Measurements from ENCODE around the gene FBXO46. TPM values are rescaled to one million over a fixed set of nuclear protein-coding genes. Genes with fewer than 3 reads are reported as not detected.

FBXO46 gene
- total and polyA plus RNA-seq, 2 of the 13 experiments (the other 11 are each of a cell fraction or from before 2014, with no cell fraction given) = 6.2 to 6.4 TPM

DNA sequence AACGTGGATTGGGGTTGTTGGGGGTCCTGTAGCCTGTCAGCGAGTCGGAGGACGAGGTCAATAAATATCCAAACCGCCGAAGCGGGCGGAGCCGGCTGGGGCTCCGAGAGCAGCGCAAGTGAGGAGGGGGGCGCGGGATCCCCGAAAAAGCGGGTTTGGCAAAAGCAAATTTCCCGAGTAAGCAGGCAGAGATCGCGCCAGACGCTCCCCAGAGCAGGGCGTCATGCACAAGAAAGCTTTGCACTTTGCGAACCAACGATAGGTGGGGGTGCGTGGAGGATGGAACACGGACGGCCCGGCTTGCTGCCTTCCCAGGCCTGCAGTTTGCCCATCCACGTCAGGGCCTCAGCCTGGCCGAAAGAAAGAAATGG is 39.1 kb upstream of the FBXO46 start (continued):
- TF ChIP-seq, protein P1, sequence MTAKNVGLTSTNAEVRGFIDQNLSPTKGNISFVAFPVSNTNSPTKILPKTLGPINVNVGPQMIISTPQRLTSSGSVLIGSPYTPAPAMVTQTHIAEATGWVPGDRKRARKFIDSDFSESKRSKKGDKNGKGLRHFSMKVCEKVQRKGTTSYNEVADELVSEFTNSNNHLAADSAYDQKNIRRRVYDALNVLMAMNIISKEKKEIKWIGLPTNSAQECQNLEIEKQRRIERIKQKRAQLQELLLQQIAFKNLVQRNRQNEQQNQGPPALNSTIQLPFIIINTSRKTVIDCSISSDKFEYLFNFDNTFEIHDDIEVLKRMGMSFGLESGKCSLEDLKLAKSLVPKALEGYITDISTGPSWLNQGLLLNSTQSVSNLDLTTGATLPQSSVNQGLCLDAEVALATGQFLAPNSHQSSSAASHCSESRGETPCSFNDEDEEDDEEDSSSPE (CRISPR knock-in tag; IDR thresholded peaks at IDR 0.05) = no peak
- TF ChIP-seq YEATS2 (CRISPR knock-in tag; IDR thresholded peaks at IDR 0.05; ENCODE audit: borderline replicate concordance) (no peak), ZNF253 (CRISPR knock-in tag; IDR thresholded peaks at IDR 0.05; ENCODE audit: borderline replicate concordance) (no peak), ZNF430 (CRISPR knock-in tag; IDR thresholded peaks at IDR 0.05) (no peak), NCOR1 (IDR thresholded peaks at IDR 0.05; ENCODE audit: borderline replicate concordance, low read length) (no peak), ISX (CRISPR knock-in tag; conservative IDR thresholded peaks at IDR 0.05) (no peak), POLR2G (IDR thresholded peaks at IDR 0.05; ENCODE audit: low read depth, low read length) (peak; percentile 46; the same call in 1 of the 2 replicates), MEF2D (CRISPR knock-in tag; IDR thresholded peaks at IDR 0.05) (0 out of 2 replicates have a peak, but pooled peaks have one; percentile 25), ZNF431 (CRISPR knock-in tag; IDR thresholded peaks at IDR 0.05; ENCODE audit: borderline replicate concordance, low read depth) (0 out of 2 replicates have a peak, but pooled peaks have one; percentile 14), AGO2 (optimal IDR thresholded peaks at IDR 0.05; ENCODE audit: low read depth, low read length) (peak; percentile 79), HES4 (CRISPR knock-in tag; IDR thresholded peaks at IDR 0.05; ENCODE audit: borderline replicate concordance) (no peak), HNRNPLL (IDR thresholded peaks at IDR 0.05; ENCODE audit: low read depth, low read length, poor library complexity, severe bottlenecking) (peak; percentile 96), ZNF383 (CRISPR knock-in tag; IDR thresholded peaks at IDR 0.05; ENCODE audit: borderline replicate concordance) (no peak), KLF6 (CRISPR knock-in tag; IDR thresholded peaks at IDR 0.05) (no peak), ZNF564 (CRISPR knock-in tag; IDR thresholded peaks at IDR 0.05) (peak; percentile 14; the same call in 1 of the 2 replicates)
- TF ChIP-seq, protein P2, sequence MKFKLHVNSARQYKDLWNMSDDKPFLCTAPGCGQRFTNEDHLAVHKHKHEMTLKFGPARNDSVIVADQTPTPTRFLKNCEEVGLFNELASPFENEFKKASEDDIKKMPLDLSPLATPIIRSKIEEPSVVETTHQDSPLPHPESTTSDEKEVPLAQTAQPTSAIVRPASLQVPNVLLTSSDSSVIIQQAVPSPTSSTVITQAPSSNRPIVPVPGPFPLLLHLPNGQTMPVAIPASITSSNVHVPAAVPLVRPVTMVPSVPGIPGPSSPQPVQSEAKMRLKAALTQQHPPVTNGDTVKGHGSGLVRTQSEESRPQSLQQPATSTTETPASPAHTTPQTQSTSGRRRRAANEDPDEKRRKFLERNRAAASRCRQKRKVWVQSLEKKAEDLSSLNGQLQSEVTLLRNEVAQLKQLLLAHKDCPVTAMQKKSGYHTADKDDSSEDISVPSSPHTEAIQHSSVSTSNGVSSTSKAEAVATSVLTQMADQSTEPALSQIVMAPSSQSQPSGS (CRISPR knock-in tag; IDR thresholded peaks at IDR 0.05) = no peak
- TF ChIP-seq, protein P3, sequence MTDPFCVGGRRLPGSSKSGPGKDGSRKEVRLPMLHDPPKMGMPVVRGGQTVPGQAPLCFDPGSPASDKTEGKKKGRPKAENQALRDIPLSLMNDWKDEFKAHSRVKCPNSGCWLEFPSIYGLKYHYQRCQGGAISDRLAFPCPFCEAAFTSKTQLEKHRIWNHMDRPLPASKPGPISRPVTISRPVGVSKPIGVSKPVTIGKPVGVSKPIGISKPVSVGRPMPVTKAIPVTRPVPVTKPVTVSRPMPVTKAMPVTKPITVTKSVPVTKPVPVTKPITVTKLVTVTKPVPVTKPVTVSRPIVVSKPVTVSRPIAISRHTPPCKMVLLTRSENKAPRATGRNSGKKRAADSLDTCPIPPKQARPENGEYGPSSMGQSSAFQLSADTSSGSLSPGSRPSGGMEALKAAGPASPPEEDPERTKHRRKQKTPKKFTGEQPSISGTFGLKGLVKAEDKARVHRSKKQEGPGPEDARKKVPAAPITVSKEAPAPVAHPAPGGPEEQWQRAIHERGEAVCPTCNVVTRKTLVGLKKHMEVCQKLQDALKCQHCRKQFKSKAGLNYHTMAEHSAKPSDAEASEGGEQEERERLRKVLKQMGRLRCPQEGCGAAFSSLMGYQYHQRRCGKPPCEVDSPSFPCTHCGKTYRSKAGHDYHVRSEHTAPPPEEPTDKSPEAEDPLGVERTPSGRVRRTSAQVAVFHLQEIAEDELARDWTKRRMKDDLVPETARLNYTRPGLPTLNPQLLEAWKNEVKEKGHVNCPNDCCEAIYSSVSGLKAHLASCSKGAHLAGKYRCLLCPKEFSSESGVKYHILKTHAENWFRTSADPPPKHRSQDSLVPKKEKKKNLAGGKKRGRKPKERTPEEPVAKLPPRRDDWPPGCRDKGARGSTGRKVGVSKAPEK (CRISPR knock-in tag; IDR thresholded peaks at IDR 0.05; ENCODE audit: borderline replicate concordance) = 0 out of 2 replicates have a peak, but pooled peaks have one; percentile 53
- TF ChIP-seq, protein P4, sequence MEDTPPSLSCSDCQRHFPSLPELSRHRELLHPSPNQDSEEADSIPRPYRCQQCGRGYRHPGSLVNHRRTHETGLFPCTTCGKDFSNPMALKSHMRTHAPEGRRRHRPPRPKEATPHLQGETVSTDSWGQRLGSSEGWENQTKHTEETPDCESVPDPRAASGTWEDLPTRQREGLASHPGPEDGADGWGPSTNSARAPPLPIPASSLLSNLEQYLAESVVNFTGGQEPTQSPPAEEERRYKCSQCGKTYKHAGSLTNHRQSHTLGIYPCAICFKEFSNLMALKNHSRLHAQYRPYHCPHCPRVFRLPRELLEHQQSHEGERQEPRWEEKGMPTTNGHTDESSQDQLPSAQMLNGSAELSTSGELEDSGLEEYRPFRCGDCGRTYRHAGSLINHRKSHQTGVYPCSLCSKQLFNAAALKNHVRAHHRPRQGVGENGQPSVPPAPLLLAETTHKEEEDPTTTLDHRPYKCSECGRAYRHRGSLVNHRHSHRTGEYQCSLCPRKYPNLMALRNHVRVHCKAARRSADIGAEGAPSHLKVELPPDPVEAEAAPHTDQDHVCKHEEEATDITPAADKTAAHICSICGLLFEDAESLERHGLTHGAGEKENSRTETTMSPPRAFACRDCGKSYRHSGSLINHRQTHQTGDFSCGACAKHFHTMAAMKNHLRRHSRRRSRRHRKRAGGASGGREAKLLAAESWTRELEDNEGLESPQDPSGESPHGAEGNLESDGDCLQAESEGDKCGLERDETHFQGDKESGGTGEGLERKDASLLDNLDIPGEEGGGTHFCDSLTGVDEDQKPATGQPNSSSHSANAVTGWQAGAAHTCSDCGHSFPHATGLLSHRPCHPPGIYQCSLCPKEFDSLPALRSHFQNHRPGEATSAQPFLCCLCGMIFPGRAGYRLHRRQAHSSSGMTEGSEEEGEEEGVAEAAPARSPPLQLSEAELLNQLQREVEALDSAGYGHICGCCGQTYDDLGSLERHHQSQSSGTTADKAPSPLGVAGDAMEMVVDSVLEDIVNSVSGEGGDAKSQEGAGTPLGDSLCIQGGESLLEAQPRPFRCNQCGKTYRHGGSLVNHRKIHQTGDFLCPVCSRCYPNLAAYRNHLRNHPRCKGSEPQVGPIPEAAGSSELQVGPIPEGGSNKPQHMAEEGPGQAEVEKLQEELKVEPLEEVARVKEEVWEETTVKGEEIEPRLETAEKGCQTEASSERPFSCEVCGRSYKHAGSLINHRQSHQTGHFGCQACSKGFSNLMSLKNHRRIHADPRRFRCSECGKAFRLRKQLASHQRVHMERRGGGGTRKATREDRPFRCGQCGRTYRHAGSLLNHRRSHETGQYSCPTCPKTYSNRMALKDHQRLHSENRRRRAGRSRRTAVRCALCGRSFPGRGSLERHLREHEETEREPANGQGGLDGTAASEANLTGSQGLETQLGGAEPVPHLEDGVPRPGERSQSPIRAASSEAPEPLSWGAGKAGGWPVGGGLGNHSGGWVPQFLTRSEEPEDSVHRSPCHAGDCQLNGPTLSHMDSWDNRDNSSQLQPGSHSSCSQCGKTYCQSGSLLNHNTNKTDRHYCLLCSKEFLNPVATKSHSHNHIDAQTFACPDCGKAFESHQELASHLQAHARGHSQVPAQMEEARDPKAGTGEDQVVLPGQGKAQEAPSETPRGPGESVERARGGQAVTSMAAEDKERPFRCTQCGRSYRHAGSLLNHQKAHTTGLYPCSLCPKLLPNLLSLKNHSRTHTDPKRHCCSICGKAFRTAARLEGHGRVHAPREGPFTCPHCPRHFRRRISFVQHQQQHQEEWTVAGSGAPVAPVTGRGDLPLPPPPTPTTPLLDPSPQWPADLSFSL (CRISPR knock-in tag; IDR thresholded peaks at IDR 0.05) = 0 out of 2 replicates have a peak, but pooled peaks have one; percentile 18
